GM12801 (cell line): ENCODE data around the gene FXN.

Experiments
- CTCF ChIP-seq: IDR thresholded peaks from one replicate; pipeline ENCODE4 v1.5.1; 2011; ENCODE audit warnings: control low read depth; ENCODE audit not compliant: insufficient read length; ENCODE audit errors: extremely low read depth

Gene FXN

GRCh38 chr9:69071059-69071458, 35.5 kb downstream of the FXN start:
- no peak for TF ChIP-seq CTCF

- TF ChIP-seq CTCF = no peak
Observed at GRCh38 chr9:69073103-69073502, 37.6 kb downstream of the FXN start.

- TF ChIP-seq CTCF = no peak
Observed at GRCh38 chr9:69074801-69075200, 39.2 kb downstream of the FXN start.

- TF ChIP-seq CTCF = no peak
Observed at GRCh38 chr9:69076550-69076949, 41.0 kb downstream of the FXN start.

GRCh38 chr9:69078069-69078468, 42.5 kb downstream of the FXN start:
- TF ChIP-seq CTCF = no peak

- TF ChIP-seq CTCF = no peak
Observed at GRCh38 chr9:69078581-69078980, 43.0 kb downstream of the FXN start.

- no peak for TF ChIP-seq CTCF
Observed at GRCh38 chr9:69079186-69079585, 43.6 kb downstream of the FXN start.

- no peak for TF ChIP-seq CTCF
Observed at GRCh38 chr9:69081261-69081660, 45.7 kb downstream of the FXN start.
